ENCODE data around the gene F3.

F3 gene

GRCh38 chr1:94528826-94529225 lies 12.7 kb downstream of the F3 start:
- H3K27me3 ChIP-seq (ENCODE audit: insufficient read depth, poor library complexity, severe bottlenecking), result no peaks in the 10 kb centered on the region
- DNase-seq (ENCODE audit: low read depth in 1 of 2, low spot score in 1 of 2), result no peak
- no peak overlapping the region for H3K27ac ChIP-seq (replicated peaks)
- TF ChIP-seq CTCF (IDR thresholded peaks at IDR 0.05; ENCODE audit: insufficient read depth, low read length) (no peak), GABPA (IDR thresholded peaks at IDR 0.05; ENCODE audit: low read depth) (no peak), POLR2AphosphoS5 (IDR thresholded peaks at IDR 0.05; ENCODE audit: low read depth) (no peak), REST (IDR thresholded peaks at IDR 0.05; ENCODE audit: insufficient replicate concordance, low read depth) (no peak), SPI1 (IDR thresholded peaks at IDR 0.05; ENCODE audit: borderline replicate concordance, low read depth) (no peak)
- no peak overlapping the region for H3K4me3 ChIP-seq (replicated peaks; ENCODE audit: insufficient read depth, low read length)

- no peaks in the 10 kb centered on the region for H3K27me3 ChIP-seq (ENCODE audit: insufficient read depth, poor library complexity, severe bottlenecking)
- H3K4me3 ChIP-seq (replicated peaks; ENCODE audit: insufficient read depth, low read length), result no peak overlapping the region
- H3K27ac ChIP-seq (replicated peaks), result no peak overlapping the region; the same call in 1 of the 2 replicates
- DNase-seq (ENCODE audit: low read depth in 1 of 2, low spot score in 1 of 2), result no peak
- TF ChIP-seq SPI1 (IDR thresholded peaks at IDR 0.05; ENCODE audit: borderline replicate concordance, low read depth) (no peak), POLR2AphosphoS5 (IDR thresholded peaks at IDR 0.05; ENCODE audit: low read depth) (no peak), CTCF (IDR thresholded peaks at IDR 0.05; ENCODE audit: insufficient read depth, low read length) (no peak), GABPA (IDR thresholded peaks at IDR 0.05; ENCODE audit: low read depth) (no peak), REST (IDR thresholded peaks at IDR 0.05; ENCODE audit: insufficient replicate concordance, low read depth) (no peak)
These were observed 13.3 kb downstream of the F3 start for GRCh38 chr1:94528299-94528698.

GRCh38 chr1:94527447-94528031 lies 14.0 kb downstream of the F3 start:
- Histone ChIP-seq H3K27ac (replicated peaks) (no peak overlapping the region; the same call in 1 of the 2 replicates), H3K27me3 (ENCODE audit: insufficient read depth, poor library complexity, severe bottlenecking) (no peaks in the 10 kb centered on the region)
- no peak for DNase-seq (ENCODE audit: low read depth in 1 of 2, low spot score in 1 of 2)

More at GRCh38 chr1:94527447-94528031, 14.0 kb downstream of the F3 start:
- TF ChIP-seq SPI1 (IDR thresholded peaks at IDR 0.05; ENCODE audit: borderline replicate concordance, low read depth), result no peak
- TF ChIP-seq POLR2AphosphoS5 (IDR thresholded peaks at IDR 0.05; ENCODE audit: low read depth), result no peak
- TF ChIP-seq REST (IDR thresholded peaks at IDR 0.05; ENCODE audit: insufficient replicate concordance, low read depth), result no peak
- TF ChIP-seq CTCF (IDR thresholded peaks at IDR 0.05; ENCODE audit: insufficient read depth, low read length), result no peak
- no peak for TF ChIP-seq GABPA (IDR thresholded peaks at IDR 0.05; ENCODE audit: low read depth)
- H3K4me3 ChIP-seq (replicated peaks; ENCODE audit: insufficient read depth, low read length), result no peak overlapping the region

Data from HL-60 (cell line).